RWPE1 (cell line): ENCODE measurements around the gene WDR54.

Experiments
- CTCF ChIA-PET: fragments of 350-600 bp; sonication (Branson Sonifier 250); formaldehyde crosslinking; extraction: SDS; loops from one replicate; lab custom pipeline; 2021; lab: Yijun Ruan, JAX
- POLR2A ChIA-PET: fragments of 400-600 bp; formaldehyde crosslinking; extraction: SDS; loops from one replicate; lab custom pipeline; 2020; ENCODE audit warnings: antibody characterized with exemption; ENCODE audit not compliant: low non-redundant PET; lab: Yijun Ruan, JAX
- DNase-seq: peaks from one replicate; pipeline ENCODE4 v3.0.0; 2012; ENCODE audit warnings: low spot score
- H3K27ac ChIP-seq: fragments of 450-650 bp; 2 replicates; pipeline ENCODE4 v1.5.1; 2017
- CTCF ChIP-seq: fragments of 450-650 bp; conservative IDR thresholded peaks from 2 replicates; pipeline ENCODE4 v1.5.1; 2017; ENCODE audit warnings: low read depth, mild to moderate bottlenecking

WDR54 gene

GRCh38 chr2:74387346-74387745, 34.2 kb upstream of the WDR54 start:
- no peak for TF ChIP-seq CTCF
- ChIA-PET CTCF (no interaction called here), POLR2A (no interaction called here)
- DNase-seq: no peak
- H3K27ac ChIP-seq: no peak overlapping the region

- H3K27ac ChIP-seq: no peak overlapping the region
- POLR2A ChIA-PET: no interaction called here
- TF ChIP-seq CTCF: no peak
- CTCF ChIA-PET: interaction anchor here (0.6 to 1.1 kb wide), 6 partner anchors 24 to 148 kb away, joined by 3 to 8 read pairs (median 3); partner anchors contain the start of gene AUP1
- no peak for DNase-seq
Observed at GRCh38 chr2:74390606-74391005, 30.9 kb upstream of the WDR54 start.

- ChIA-PET CTCF (interaction anchor here (0.5 to 1.5 kb wide), 17 partner anchors 9 to 935 kb away, joined by 3 to 10 read pairs (median 3); partner anchors contain the start of genes AUP1, DCTN1 and INO80B), POLR2A (no interaction called here)
- no peak for TF ChIP-seq CTCF
- peak overlapping the region; percentile 77 for H3K27ac ChIP-seq
- DNase-seq: peak; percentile 29
Observed at GRCh38 chr2:74391209-74391579, 30.3 kb upstream of the WDR54 start.

- ChIA-PET CTCF (interaction anchor here (0.5 to 1.5 kb wide), 17 partner anchors 9 to 936 kb away, joined by 3 to 10 read pairs (median 3); partner anchors contain the start of genes AUP1, DCTN1 and INO80B), POLR2A (interaction anchor here (0.7 kb wide), 2 partner anchors 138 to 259 kb away, joined by 3 to 4 read pairs; partner anchors contain the start of gene AUP1)
- H3K27ac ChIP-seq: peak overlapping the region; percentile 77
- peak; percentile 94 for DNase-seq
- TF ChIP-seq CTCF: peak; percentile 97
Observed at GRCh38 chr2:74391580-74392448, 29.7 kb upstream of the WDR54 start.

- CTCF ChIA-PET: interaction anchor here (0.6 to 1.5 kb wide), 8 partner anchors 13 to 568 kb away, joined by 3 to 8 read pairs (median 3); partner anchors contain the start of genes DCTN1 and INO80B
- POLR2A ChIA-PET: interaction anchor here (0.7 kb wide), 2 partner anchors 137 to 260 kb away, joined by 3 to 4 read pairs; partner anchors contain the start of gene AUP1
- no peak overlapping the region for H3K27ac ChIP-seq
Observed at GRCh38 chr2:74392449-74392743, 29.1 kb upstream of the WDR54 start.

More at GRCh38 chr2:74392449-74392743, 29.1 kb upstream of the WDR54 start:
- no peak for DNase-seq
- no peak for TF ChIP-seq CTCF
